ENCODE data around the gene WASL.

The WASL gene

DNA sequence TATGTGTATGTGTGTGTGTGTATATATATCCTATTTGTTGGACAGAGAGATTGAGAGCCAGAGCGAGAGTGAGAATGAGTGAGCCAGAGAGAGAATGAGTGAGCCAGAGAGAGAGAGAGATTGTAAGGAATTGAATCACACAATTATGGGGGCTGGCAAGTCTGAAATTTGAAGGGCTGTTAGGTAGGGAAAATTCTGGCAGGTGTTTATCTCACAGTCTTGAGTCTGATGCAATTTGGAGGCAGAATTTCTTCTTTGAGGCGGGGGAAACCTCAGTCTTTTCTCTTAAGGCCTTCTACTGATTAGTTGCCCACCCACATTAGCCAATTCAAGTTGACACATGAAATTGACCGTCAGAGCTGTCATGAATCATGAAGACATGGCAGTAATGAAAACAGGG is 41.0 kb upstream of the WASL start:
- DNase-seq (ENCODE audit: extremely low spot score), result no peak
- POLR2A ChIA-PET, result no interaction called here
- CTCF ChIA-PET, result no interaction called here
- no peak for TF ChIP-seq HDGF (IDR thresholded peaks at IDR 0.05; ENCODE audit: borderline replicate concordance)
- TF ChIP-seq, protein P1, sequence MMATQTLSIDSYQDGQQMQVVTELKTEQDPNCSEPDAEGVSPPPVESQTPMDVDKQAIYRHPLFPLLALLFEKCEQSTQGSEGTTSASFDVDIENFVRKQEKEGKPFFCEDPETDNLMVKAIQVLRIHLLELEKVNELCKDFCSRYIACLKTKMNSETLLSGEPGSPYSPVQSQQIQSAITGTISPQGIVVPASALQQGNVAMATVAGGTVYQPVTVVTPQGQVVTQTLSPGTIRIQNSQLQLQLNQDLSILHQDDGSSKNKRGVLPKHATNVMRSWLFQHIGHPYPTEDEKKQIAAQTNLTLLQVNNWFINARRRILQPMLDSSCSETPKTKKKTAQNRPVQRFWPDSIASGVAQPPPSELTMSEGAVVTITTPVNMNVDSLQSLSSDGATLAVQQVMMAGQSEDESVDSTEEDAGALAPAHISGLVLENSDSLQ (IDR thresholded peaks at IDR 0.05), result no peak
- TF ChIP-seq NFRKB (IDR thresholded peaks at IDR 0.05), result no peak
- no peak for TF ChIP-seq SP1 (IDR thresholded peaks at IDR 0.05)
- TF ChIP-seq TARDBP (IDR thresholded peaks at IDR 0.05), result no peak
- no peak for TF ChIP-seq SUZ12 (IDR thresholded peaks at IDR 0.05)
- TF ChIP-seq BHLHE40 (IDR thresholded peaks at IDR 0.05; ENCODE audit: borderline replicate concordance), result no peak

DNA sequence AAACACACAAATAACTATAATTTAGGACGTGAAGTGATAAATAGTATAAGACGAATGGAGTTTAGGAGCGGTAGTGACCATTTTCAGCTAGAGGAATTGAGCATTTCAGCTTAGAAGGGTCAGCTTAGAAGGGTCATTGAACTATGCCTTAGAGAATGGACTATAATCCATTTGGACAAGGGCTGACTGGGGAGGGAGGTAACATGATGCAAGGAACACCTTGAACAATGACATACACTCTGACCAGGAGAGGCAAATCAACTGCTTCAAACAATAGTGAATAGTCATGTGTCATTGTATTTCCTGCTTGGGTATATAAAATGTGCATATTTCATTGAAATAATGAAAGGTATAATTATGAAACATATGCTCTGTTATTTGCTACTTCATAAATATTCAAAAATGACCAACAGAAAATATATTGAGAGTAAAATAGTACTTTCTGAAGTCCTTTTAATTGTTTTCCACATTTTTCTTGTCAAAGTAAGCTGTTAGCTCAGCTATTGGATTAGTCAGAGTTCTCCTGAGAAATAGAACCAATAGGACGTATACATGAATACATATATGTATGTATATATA is 40.5 kb upstream of the WASL start:
- TF ChIP-seq HDGF (IDR thresholded peaks at IDR 0.05; ENCODE audit: borderline replicate concordance) (no peak), LEF1 (IDR thresholded peaks at IDR 0.05; ENCODE audit: borderline replicate concordance) (no peak), TARDBP (IDR thresholded peaks at IDR 0.05) (no peak), SUZ12 (IDR thresholded peaks at IDR 0.05) (no peak), ARNT (IDR thresholded peaks at IDR 0.05) (no peak), ZNF384 (IDR thresholded peaks at IDR 0.05) (no peak), NFRKB (IDR thresholded peaks at IDR 0.05) (no peak), FOXA1 (IDR thresholded peaks at IDR 0.05) (no peak), BHLHE40 (IDR thresholded peaks at IDR 0.05; ENCODE audit: borderline replicate concordance) (no peak), SP1 (IDR thresholded peaks at IDR 0.05) (no peak)
- TF ChIP-seq, protein P1 (IDR thresholded peaks at IDR 0.05), result no peak
- DNase-seq (ENCODE audit: extremely low spot score), result no peak
- POLR2A ChIA-PET, result interaction anchor here (1.0 kb wide), 1 partner anchor 40 kb away, joined by 3 read pairs; the partner anchor contains the start of gene WASL
- CTCF ChIA-PET, result interaction anchor here (0.6 to 1.1 kb wide), 2 partner anchors 9 to 83 kb away, joined by 3 read pairs; no protein-coding TSS in a partner anchor

DNA sequence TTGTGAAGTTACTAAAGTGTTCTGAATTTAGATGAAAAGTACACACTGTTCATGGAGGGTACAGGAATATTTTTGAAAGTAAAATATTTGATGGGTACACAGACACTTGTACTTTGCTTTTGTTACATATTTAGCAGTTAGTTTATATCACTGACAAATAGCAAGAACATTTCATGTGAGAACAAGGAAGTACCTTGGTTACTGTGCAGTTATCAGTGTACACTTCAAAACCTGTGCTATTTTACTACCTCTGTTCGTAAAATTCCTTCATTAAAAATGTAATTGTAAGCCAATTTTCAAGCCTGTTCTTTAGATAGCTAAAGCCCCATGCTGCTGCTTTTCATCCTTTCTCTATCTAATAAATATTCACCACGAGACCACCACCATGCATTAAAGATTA is 39.8 kb upstream of the WASL start:
- TF ChIP-seq FOXM1 (IDR thresholded peaks at IDR 0.05; ENCODE audit: borderline replicate concordance) (no peak), L3MBTL2 (conservative IDR thresholded peaks at IDR 0.05) (no peak), BHLHE40 (IDR thresholded peaks at IDR 0.05; ENCODE audit: borderline replicate concordance) (no peak), FOXA1 (IDR thresholded peaks at IDR 0.05) (no peak), NFRKB (IDR thresholded peaks at IDR 0.05) (no peak)
- ChIA-PET CTCF (interaction anchor here (0.6 to 1.1 kb wide), 2 partner anchors 10 to 84 kb away, joined by 3 read pairs; no protein-coding TSS in a partner anchor), POLR2A (interaction anchor here (1.0 kb wide), 1 partner anchor 40 kb away, joined by 3 read pairs; the partner anchor contains the start of gene WASL)
- DNase-seq (ENCODE audit: extremely low spot score), result no peak

DNA sequence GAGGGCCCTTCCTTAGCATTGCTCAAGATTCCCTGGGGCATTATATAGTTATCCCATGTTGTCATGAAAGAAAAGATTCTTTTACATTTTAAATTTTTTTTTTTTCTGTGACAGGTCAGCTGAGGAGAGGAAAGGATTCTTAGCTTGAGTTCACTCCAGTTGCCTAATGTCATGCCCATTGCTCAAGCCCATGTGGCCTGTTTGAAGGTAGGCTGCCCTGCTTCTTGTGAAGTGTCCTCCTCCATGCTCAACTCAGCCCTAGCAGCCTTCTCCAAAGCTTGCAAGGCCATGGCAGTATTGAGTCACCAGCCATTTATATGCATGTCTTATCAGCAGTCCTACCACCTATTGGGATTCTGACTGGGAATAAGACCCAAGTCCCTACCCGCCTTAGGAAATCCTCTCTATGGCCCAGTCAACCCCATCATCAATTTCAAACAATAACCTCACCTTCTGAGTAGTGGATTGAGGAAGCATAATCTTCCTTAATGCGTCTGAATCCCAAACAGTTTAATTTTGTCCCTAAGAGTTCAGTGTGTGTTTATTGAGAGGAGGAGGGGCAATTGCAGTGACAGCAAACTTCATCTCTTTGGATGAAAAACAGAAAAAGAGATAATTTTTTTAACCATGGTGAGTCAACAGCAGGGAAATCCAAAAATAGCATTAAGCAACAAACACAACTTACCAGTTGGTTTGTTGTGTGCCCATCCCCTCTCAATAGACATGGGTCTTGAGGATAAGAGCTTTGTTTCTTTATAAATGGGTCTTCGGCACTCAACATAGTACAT is 38.6 kb upstream of the WASL start:
- TF ChIP-seq NFRKB (IDR thresholded peaks at IDR 0.05) (no peak), L3MBTL2 (conservative IDR thresholded peaks at IDR 0.05) (no peak), SUZ12 (IDR thresholded peaks at IDR 0.05) (no peak), ELF4 (IDR thresholded peaks at IDR 0.05) (no peak), CTBP1 (IDR thresholded peaks at IDR 0.05; ENCODE audit: borderline replicate concordance) (no peak), LEF1 (IDR thresholded peaks at IDR 0.05; ENCODE audit: borderline replicate concordance) (no peak), ZNF384 (IDR thresholded peaks at IDR 0.05) (no peak), TARDBP (IDR thresholded peaks at IDR 0.05) (no peak), FOXA1 (IDR thresholded peaks at IDR 0.05) (no peak), ARNT (IDR thresholded peaks at IDR 0.05) (no peak), HDGF (IDR thresholded peaks at IDR 0.05; ENCODE audit: borderline replicate concordance) (no peak), BHLHE40 (IDR thresholded peaks at IDR 0.05; ENCODE audit: borderline replicate concordance) (no peak), FOXM1 (IDR thresholded peaks at IDR 0.05; ENCODE audit: borderline replicate concordance) (no peak), FOXK2 (IDR thresholded peaks at IDR 0.05) (no peak), SP1 (IDR thresholded peaks at IDR 0.05) (no peak)
- TF ChIP-seq, protein P1 (IDR thresholded peaks at IDR 0.05), result no peak
- POLR2A ChIA-PET, result no interaction called here
- DNase-seq (ENCODE audit: extremely low spot score), result no peak
- CTCF ChIA-PET, result no interaction called here

DNA sequence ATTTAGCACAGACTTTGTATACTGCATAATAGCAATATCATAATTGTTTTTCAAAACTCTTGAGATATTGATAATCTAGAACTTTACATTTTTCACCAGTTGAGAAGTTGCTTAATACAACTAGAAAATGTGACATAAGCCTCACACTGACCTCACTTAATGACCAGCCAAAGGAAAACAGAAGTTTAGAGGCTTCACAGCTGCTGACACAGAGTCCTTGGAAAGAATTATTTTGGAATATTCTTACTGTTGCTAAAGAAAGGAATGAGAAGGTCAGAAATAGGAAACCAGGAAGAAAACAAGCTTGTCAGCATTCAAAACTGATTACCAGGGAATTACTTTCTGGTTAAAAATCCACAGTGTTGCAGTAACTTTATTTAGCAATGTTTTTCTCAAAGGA is 35.5 kb upstream of the WASL start:
- TF ChIP-seq HDGF (IDR thresholded peaks at IDR 0.05; ENCODE audit: borderline replicate concordance) (no peak), LEF1 (IDR thresholded peaks at IDR 0.05; ENCODE audit: borderline replicate concordance) (no peak), FOXM1 (IDR thresholded peaks at IDR 0.05; ENCODE audit: borderline replicate concordance) (no peak), L3MBTL2 (conservative IDR thresholded peaks at IDR 0.05) (no peak), ARNT (IDR thresholded peaks at IDR 0.05) (no peak), SP1 (IDR thresholded peaks at IDR 0.05) (no peak)
- TF ChIP-seq, protein P1 (IDR thresholded peaks at IDR 0.05), result no peak
- CTCF ChIA-PET, result no interaction called here
- POLR2A ChIA-PET, result interaction anchor here (1.0 kb wide), 1 partner anchor 35 kb away, joined by 3 read pairs; the partner anchor contains the start of gene WASL
- DNase-seq (ENCODE audit: extremely low spot score), result no peak

All from HEK293T (cell line).